SIG-M5 (cell line): Measurements from ENCODE around the gene TMEM181.
"Not testable (repeated sequence)": the region's sequence is repeated elsewhere in the genome, so short reads cannot be mapped to it uniquely, and the experiment has no call there.

ENCODE experiments used
- DNase-seq: peaks from one replicate; lab custom pipeline; 2025; lab: John Stamatoyannopoulos, UW

The TMEM181 gene

DNA sequence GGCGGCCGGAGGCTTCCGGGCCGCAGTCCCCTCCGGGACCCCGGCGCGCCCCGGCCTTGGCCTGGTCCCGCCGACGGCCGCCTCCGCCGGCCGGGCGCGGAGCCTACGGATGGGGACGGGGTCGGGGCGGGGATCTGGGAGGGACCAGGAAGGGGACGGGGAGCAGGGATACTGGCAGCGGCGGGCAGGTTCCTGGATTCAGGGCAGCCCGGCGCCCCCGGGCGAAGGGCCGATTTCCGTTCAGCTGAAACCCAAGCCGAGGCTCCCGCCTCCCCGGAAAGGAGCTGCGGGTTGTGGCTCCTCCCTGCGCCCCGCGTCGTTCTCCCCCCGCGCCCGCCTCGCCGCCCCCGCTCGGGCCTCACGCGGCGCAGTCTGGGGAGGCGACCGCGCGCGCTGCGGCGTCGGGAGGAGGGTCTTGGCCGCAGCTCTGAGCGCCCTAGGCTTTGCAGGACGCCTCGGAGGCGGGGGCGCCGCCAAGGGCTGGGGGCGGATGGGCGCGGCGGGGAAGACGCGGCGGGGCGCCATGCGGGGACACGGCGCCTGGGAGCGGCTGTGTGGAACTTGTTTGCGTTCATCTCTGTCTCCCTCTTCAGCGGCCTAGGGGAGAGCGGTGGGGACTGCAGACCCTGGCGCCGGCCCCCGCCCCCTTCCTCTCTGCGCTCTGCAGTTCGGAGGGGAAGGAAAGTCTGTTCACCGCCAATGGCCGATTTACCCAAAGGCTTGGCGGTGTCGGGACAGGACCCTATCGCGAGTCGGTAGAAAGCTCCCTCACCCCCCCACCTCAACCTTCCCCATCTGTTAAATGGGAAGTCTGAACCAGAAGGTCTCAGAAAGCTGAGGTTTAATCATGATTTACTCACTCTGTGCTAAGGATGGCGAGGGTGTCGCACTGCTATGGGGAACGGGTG, 22.7 kb upstream of the TMEM181 start:
- DNase-seq, result no peak

DNA sequence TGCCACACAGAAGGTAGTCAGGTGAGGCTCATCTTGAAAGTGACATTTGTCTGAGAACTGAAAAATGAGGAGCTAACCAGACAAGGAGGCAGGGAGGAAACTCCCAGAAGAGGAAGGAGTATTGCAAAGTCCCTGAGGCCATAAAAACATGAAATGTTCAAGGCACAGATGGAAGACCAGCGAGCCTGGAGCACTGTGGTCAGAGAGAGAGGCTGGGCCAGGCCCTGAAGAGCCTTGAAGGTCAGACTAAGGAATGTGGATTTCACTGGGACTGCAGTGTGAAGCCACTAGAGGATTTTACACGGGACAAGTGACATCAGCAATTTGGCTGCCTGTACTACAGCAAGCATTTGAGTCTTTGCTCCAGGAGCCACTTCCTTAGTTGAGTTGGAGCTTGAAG, 21.1 kb upstream of the TMEM181 start:
- no peak for DNase-seq

DNA sequence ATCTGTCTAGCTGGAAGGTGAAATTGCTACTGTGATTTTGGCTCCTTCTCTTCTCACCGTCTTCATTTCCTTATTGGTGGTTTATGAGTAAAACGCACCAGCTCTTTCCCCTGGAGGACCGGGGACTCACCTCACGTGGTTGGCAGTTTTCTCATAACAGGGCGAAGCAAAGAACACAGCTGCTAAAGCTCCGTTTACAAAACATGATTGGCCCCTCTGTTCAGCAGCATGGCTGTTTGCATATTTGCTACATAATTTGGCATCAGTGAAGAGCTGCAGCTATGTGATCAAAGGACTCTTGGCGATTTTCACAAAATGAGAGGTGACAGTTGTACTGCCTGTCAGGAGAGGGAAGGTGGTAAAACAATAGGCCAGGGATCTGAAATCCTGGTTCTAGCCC, 20.5 kb upstream of the TMEM181 start:
- DNase-seq, result no peak

DNA sequence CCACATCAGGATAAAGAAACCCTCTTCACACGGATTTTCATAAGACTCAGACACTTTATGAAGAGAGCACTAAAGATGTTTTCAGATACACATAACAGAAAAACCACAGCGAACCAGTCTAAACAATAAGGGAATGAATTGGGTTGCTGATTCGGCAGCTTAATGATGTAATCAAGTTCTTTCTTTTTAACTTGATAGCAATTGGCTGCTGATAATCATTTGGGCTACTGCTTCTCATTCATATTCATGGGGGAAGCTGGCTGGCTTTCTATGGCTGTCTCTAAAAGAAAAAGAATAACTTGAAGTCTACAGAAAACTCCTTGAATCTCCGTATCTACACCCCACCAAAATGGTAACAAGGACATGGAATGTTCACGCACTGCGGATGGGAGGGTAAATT, 20.0 kb upstream of the TMEM181 start:
- no peak for DNase-seq

DNA sequence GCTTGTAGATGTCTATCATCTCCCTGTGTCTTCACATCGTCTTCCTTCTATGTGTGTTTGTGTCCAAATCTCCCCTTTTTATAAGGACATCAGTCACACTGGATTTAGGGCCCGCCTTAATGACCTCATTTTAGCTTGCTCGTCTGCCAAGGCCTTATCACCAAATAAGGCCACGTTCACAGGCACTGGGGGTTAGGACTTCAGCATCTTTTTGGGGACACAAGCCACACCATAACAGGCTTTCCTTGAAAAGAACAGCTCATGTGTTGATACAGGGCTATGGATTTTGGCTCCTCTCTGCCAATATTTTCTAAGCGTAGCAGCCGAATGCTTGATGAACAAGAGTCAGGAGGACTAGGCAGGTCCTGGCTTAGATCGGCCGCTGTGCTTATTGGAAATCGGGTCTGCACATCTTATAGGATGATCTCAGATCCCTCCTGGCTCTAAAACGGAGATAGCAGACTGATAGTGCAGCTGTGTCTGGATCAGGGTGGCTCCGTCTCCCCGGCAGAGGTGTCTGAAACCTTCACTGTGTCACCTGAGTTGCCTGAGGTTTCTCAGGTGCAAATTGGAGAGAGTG, 16.2 kb upstream of the TMEM181 start:
- no peak for DNase-seq

DNA sequence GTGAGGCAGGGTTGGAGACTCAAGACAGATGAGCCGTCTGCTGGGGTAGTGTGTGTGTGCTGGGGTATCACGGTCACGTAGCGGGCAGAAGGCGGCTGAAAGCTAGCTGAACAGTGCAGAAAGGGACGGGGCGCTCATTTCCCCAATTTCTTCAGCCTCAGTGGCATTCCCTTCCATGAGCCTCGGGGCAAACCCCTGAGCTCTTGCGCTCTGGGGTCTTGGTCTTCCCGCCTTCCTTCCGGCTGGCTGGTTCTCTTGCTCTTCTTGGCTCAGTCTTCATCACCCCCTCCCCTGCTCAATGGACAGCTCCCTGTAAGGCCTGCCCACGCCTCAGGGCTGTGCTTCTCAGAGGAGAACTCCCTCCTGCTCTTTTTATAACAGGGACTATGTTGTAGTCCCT, 15.5 kb upstream of the TMEM181 start:
- DNase-seq, result no peak

DNA sequence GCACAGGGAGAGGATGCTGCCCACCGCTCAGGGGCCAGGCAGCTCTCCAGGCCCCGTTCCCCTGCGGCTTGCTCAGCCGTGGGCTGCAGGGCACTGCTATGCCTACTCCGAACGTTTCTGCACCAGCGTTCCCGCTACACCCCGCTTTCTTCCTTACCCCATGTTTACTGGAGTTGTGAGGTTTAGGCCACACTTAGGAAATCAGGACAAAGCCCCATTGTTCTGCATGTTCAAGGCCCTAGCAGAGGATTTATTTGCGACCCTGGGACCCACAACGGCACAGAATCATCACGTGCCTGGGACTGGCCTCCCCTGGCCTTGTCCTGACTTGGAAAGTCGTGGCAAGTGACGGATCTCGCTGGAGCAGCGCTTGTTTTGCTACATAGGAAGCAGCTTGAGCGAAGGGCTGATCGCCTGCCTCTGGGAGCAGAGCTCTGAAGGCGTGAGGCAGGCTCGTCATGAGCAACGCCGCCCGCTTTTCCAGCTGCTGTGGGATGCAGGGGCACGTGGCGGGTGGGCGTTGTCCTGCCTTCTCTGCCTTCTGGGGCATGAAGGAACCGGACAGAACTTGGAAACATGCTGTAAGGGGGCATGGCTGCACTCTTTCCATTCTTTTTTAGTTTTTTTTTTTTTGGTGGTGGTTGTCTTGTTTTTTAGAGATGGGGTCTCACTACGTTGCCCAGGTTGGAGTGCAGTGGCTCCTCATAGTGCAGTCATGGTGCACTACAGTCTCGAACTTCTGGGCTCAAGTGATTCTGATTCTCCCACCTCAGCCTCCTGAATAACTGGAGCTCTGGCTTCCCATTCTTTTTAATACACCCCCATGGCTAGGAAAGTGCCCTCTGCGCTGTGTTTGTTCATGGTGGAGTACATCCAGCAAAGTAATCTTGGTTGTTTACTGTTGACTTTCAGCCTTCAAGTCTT, 14.6 kb upstream of the TMEM181 start:
- DNase-seq, result no peak

DNA sequence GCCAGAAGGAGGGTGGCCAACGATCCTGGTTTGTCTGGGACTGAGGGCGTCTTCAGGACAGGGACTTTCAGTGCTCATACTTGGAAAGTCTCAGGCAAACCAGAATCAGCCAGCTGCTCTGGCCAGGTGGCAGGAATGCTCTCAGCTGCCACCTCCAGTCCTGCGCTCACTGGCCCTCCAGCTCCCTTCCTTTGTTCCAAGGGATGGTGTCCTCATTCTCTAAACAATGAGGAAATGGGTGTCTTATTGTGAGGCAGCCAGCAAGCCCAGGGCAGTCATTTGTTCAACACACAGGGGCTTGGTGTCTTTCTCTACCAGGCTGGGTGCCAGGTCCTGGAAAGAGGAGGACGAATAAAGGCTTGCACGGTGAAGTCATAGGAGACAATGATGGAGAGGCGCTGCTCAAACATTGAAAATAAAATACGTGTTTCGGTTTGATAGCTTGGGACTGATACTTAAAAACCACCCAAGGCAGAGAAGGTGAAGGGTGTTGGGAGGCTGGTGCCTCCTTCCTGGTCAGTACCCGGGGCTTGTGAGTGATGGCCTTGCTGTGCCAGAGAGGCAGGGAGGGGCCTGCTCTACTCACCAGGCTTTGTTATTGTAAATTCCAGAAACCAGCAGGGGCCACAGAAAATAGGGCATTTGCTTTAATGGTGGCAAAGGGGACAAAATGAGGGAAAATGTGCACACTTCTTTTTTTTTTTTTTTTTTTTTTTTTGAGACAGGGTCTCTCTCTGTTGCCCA, 11.3 kb upstream of the TMEM181 start:
- no peak for DNase-seq

DNA sequence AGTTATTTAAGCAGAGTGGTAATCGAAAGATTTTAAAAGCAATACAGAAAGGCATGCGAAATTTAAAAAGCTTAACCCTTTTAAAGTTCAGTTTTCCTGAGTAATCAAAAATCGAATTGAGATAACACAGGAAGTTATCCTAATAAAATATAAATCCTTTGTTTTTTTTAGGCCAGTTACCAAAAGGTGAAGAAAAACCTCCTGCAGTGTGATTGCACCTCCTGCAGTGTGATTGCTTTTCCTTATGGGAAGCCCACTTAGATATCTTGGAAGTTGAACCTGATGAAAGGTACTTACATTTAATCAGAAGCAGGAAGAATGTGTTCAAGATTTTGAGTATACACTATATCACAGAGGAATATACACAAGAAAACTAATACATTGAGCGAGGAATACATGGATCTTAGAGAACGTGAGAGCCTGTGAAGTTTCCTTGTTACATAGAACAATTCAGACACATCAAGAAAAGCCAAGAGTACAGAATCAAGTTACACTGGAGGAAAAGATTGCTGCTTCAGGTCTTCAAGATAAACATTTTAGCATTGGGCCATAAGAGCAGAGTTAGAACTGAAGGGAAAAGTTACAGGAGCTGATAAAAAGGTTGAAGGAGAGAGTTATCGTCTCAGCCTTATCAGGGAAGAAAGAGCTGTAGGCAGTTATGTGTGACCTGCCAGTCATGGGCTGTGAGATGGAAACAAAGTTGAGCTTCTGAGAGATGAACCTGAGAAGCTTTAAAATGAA, 7.7 kb upstream of the TMEM181 start:
- no peak for DNase-seq

DNA sequence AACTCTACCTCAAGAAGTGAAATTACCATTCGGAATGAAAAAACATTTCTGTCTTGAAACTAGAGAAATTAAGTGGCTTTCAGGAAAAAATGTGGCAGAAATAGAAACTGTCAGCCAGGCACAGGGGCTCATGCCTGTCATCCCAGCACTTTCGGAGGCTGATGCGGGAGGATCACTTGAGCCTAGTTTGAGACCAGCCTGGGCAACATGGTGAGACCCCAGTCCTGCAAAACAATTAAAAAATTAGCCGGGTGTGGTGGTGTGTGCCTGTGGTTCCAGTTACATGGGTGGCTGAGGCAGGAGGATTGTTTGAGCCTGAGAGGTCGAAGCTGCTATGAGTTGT, 7.1 kb upstream of the TMEM181 start:
- DNase-seq, result no peak

DNA sequence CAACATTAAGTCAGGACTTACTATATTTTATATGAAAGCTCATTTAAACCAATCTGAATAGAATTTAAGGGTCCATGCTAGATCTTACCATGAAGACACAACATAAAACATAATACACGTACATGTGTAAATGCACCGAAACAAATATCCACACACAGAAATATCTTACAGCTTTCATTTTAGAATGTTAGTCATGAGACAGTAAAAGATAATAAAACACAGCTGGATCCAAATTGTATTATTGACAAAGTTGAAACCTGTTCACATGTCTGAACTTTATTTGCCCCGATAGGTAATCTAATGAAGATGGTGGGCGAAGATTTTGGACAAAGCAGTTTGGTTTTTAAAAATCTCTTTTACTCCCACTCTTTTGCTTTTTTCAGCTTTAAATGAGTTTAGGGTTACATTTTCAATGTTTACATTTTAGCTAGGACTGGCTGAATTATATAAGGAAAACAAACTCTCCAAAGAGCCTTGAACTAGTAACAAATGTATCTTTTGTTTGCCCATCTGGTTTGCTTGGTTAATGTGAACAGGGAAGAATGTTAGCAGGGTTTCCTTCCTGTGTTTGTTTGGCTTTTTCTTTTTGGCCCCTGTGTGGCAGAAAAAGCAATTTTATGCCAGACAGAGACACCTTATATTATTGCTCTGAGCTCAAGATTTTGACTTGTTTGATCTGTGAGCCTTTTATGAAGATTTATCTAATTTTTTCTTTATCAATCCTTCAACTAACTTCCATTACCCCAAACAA, 5.1 kb upstream of the TMEM181 start:
- DNase-seq, result no peak

DNA sequence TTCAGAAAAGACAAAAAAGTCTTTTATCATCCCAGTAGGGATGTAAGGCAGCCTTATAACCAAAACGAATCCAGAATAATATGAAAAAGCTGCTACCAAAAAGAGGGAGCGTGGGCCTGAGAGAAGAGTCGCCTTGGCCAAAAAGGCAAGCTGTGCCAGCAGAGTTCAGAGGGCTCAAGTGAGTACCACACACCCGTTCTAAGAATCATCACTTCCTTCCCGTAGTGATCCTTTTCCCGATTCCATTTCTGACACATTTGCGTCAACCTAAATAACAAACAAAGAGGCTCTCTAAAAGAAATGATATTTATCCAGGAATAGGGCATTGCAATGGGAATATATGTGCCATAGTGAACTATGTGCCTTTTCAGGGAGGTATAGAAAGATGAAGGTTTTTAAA, 3.8 kb upstream of the TMEM181 start:
- no peak for DNase-seq

DNA sequence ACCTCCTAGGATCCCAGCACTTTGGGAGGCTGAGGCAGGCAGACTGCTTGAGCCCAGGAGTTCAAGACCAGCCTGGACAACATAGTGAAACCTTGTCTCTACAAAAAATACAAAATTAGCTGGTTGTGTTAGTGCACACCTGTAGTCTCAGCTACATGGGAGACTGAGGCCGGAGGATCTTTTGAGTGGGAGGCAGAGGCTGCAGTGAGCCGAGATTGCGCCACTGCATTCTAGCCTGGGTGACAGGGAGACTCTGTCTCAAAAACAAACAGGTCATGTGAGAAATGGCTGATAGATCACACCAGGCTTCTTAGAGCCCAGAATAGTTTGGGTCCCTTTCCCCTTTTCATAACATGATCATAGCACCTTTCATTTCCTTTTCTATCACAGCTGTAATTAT, 2.8 kb upstream of the TMEM181 start:
- not testable (repeated sequence) for DNase-seq

DNA sequence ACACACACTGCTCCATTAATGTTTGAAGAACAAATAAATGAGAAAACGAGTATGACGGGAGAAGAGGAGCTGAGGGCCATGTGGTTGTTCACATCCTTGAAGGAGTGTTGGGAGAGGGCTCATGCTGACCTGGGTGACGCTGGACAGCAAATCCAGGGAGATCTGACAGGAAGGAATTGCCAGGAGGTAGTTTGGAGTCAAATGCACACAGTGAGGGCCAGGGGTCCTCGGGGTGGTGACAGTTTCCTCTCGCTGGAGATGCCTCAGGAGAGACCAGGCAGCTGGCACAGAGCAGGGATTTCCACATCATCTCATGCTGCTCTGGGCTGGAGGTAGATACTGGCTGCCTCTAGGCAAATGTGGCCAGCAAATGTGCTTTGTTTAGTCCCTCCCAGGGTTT, 2.0 kb upstream of the TMEM181 start:
- no peak for DNase-seq

DNA sequence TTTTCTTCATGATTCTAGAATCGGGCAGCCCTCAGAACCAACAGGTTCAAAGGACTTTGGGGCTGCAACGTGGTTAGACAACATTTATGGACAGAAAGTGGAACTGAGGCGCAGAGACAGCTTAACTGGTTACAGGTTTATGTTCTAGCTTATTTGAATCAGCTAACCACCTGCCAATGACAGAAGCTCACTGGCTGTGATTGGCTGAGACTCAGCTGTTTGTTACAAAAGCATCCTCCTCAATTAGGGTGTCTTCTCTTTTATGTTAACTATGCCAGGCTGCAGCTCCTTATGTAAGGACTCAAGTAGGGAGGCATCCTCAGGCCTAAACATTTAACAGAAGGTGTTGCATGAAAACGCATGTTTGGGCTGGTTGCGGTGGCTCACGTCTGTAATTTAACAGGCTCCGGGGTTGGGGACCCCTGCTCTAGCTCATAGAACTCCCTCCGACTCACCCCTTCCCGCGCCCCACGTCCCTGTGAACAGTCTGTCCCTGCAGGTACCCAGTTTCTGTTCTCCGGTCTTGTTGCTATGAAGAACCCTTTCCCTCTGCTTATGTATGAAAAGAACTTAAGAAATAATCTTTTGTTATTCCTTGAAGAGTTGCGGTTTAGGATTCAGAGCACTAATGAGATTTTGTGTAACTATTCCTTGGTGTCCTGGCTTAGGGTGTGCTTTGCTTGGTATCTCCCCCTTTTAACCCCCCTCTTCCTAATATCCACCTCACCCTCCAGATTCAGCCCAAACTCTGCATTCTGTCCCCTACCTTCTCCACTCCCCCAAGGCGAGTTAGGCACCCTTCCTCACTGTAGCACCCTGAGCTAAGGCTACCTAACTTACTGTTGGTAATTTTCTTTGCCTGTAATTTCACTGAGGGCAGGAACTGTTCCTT, 1.2 kb upstream of the TMEM181 start:
- no peak for DNase-seq

DNA sequence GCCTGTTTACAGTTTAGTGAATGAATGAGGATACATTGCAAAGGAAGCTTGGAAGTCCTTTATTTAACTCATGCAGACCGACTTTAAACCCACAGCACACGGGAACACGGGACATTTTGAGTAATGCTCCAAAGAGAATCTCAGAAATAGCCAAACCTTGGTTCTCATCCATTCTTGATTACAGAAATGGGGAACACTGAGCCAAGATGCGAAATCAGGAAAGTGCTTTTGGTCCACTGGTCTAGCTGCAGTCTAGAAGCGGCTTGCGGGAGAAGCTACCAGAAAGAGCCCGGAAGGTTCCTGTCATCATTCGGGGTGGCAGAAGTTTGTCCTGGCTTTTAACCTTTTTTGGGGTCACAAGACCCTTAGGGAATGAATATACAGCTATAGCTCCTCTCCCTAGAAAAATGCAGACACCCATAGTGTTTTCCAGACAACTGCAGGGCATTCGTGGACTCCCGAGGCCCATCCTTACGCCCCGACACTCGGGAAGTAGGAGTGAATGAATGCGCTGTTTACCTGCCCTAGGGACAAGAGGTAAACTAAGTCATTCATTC, 475 bp upstream of the TMEM181 start:
- DNase-seq, result no peak

DNA sequence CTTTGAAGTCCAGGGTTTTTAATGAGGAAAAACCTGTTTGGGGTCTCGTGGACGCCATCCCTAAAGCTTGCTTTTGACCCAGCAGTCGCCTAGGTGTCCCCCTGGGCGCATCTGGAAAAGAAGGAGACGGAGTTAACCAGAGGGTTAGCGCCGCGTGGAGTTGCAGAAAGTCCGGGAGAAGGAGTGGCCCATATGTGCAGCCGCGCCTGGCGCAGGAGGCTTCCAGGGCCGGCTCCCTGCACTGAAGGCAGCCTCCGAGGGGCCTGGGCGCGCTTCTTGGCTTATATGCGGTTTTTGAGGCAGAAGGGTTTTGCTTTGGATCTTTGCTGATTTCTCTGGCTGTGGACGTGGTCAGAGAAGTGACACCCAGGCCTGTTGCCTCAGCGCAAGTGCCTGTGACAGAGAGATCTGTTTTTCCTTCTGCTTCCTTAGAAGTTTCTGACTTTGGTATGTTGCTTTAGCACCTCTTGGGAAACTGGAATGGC, 987 bp downstream of the TMEM181 start:
- DNase-seq, result no peak

DNA sequence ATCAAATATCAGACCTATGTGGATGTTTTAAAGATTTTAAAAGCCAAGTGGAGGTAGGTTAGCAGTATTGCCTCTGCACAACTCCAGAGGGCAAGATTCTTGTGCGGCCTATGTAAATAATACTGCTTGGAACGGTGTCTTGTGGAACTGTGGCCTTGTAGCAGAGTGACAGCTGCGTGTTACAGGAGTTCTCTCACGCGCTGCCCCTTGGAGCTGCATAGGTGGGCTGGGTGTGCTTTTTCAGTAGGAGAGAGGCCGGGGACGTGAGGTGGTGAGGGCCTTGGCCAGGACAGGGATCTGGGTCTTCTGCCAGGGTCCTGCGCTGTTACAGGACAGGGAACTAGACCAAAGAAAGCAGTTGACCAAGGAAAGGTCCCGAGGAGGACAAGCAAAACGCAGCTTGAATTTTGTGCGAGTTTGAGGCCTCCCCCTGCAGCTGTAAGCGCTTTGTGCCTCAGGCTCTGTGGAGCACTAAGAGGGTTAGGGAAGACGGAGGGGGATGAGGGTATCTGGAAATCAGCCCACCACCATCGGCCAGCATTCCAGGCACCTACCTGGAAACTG, 1.5 kb downstream of the TMEM181 start:
- DNase-seq, result no peak

DNA sequence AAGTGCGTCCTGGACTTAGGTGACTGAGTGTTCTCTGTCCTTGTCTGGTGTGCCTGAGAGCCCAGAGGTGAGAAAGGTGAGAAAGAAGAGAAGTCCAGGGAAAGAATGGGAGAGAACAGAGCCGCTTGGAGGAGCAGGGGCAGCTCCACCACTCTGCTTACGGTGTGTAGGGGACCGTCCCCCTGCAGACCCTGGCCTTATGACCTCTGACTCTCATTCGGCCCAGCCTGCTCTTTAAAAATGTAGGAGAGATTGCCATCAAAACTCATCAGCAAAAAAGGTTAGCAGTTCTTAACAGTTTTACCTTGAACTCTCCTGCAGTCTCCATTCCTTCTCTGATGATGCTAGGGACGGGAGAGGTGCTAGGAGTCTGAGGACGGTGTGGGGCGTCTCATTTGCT, 2.0 kb downstream of the TMEM181 start:
- no peak for DNase-seq
